Stimulated activated CD4-positive, alpha-beta T cell treated with anti-CD3 and anti-CD28 coated beads, Interleukin-12 subunit alpha, Interleukin-12 subunit beta, amount 100 ng/mL, for 48 hours (primary cell): ENCODE data around the gene SLC6A6.

Experiments
- DNase-seq, 3 donors: peaks; one replicate each; pipeline ENCODE4 v3.0.0-alpha.2; 2020; ENCODE audit warnings: low read depth in 2 of 3, low spot score in 1 of 3

Gene SLC6A6

GRCh38 chr3:14464521-14464920 lies 62.1 kb downstream of the SLC6A6 start:
- no peak for DNase-seq

GRCh38 chr3:14465425-14465824 lies 63.0 kb downstream of the SLC6A6 start:
- DNase-seq: no peak

DNA sequence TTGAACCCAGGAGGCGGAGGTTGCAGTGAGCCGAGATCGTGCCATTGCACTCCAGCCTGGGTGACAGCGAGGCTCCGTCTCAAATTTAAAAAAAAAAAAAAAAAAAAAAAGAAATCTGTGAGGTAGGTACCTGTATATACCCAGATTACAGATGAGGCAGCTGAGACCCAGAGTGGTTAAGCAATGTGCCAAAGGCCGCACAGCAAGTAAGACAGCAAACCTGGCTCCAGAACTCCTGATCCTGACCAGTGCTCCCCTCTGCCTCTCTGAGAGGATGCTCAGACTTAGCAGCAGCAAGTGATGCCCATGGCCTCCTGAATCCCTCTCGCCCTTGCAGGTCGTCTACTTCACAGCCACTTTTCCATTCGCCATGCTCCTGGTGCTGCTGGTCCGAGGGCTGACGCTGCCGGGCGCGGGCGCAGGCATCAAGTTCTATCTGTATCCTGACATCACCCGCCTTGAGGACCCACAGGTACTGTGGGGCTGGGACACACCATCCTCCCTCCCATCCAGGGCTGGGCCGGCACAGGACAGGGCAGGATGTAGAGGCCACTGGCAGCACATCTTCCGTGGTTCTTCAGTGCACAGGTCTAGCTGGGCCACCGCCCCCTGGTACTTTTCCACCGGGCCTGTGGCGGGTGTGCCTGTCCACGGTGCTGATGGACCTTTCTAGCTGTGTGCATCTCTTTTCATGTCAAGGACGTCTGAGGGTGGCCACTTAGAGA lies 63.9 kb downstream of the SLC6A6 start:
- DNase-seq: no peak

DNA sequence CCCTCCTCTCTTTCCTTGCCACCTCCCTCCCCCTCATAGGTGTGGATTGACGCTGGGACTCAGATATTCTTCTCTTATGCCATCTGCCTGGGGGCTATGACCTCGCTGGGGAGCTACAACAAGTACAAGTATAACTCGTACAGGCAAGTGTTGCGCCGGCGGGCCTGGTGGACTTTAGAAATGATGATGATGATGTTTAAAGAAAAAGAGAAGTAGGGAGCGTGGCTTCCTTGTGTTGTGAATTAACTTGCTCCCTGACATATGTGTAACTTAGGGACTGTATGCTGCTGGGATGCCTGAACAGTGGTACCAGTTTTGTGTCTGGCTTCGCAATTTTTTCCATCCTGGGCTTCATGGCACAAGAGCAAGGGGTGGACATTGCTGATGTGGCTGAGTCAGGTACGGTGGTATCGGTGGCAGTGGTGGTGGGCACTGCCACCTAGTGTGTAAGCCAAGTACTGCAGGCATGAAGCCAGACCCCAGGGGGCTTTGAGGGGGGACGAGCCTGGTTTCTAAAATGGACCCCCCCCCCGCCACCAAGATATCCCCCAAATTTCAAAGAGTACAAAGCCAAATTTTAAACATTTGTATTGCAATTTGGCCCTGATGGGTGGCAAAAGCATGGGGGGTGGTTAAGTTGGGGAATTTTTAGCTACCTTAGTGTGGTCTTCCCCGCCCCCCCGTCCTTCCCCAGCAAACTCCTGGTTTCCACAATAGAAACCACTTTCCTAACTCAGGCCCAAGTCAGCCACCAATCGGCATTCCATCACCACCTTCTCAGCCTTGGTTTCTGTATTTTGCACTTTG lies 65.6 kb downstream of the SLC6A6 start:
- peak in 1 of 3 donors; percentile 8 for DNase-seq

DNA sequence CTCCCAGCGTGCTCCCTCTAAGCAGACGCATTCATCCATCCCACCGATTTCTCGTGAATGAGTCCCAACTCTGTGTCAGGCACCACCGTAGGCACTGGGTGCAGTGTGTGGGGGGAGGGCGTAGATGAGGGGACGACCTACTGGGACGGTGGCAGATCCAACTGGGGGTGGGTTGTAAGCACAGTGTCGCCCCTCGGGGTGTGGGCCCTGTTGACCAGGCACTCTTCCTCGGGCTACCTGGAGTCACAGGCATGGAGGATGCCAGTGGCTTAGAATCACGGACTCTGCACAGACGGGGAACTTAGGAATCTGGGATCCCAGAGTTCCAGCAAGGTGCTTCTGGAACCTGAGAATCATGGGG lies 66.2 kb downstream of the SLC6A6 start:
- no peak for DNase-seq

- DNase-seq: no peak
These were observed 68.1 kb downstream of the SLC6A6 start for GRCh38 chr3:14470461-14470860.

DNA sequence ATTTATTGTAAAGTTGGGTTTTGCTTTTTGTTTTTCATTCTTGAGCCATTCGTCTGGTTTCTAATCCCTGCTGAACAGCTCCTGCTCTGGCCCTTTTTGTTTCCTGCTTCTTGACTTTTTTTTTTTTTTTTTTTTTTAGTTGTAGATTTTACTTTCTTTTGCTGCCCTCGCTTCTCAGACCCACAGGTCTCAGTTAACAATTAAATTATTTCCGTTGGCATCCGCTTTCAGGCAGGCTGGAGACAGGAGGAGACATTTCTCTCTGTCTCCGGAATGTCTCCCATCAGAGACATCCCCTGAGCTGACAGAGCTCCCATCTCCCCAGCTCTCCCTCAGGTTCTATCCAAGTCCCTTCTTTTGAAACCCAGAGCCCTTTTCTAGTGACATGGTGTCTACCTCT lies 68.6 kb downstream of the SLC6A6 start:
- no peak for DNase-seq

DNA sequence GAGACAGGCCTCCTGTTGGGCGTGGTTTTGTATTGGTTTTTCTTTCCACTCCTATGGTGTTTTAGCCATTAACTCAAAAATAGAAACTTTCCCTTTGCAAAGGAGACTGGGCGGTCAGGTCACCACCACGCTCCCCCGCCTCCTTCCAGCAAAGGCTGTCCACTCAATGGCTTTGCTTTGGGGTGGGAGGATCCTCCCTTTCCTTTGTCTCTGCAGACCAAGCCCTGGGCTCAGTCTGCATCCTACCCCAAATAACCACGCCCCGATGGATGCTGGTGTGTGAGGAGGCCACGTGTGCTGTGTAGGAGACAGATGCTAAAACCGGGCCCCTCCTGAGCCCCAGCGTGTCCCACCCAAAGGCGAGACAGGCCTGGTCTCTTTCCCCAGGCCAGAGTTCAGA lies 69.3 kb downstream of the SLC6A6 start:
- DNase-seq: no peak

GRCh38 chr3:14472471-14473351 lies 70.3 kb downstream of the SLC6A6 start:
- no peak for DNase-seq

- DNase-seq: no peak
These were observed 71.0 kb downstream of the SLC6A6 start for GRCh38 chr3:14473411-14473891.

GRCh38 chr3:14474363-14475081 lies 72.1 kb downstream of the SLC6A6 start:
- DNase-seq: no peak

DNA sequence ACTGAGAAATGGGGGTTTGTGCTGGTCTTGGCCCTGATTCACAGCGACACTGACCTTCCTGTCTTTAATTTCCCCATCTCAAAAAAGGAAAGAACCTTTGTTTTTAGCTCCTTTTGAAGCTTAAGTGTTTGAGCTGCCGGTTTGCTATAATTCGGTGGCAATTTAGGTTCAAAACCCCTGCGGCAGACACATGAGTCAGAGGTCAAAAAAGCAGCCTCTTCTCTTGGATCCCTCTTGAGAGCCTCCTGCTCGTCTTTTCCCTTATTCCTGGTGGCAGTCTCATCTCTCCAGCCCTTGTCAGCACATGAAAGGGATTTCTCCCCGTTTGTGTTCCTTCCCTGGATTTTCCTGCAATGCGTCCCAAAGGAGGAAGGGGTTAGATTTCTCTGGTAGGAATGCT lies 73.2 kb downstream of the SLC6A6 start:
- DNase-seq: no peak

DNA sequence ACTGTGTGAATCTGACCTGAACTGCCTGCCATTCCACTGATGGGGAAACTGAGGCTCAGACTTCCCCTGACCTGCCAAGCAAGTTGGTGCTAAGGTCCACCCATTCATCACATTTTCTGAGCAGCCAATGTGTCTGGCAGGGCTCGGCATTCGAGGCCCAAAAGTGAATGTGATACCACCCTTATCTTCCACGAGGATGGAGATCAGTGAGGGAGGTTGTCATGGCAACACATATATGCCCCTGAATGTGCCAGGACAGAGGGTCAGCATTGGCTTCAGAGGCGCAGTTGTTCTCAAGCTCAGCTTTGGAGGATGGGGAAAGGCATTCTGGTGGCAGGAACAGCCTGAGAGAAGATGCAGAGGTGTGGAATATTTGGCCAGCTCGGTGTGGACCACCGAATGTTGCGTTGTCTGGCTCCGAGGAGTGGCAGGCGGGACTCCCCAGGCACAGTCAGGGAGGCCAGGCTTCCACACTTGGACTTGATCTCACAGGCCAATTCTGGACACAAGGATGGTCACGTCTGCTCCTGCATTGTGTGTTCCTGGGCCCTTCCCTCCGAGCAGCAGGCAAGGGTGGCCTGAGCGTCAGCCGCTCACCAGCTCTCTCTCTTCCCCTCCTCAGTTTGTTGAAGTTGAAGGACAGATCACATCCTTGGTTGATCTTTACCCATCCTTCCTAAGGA lies 74.3 kb downstream of the SLC6A6 start:
- no peak for DNase-seq

- no peak for DNase-seq
These were observed 75.0 kb downstream of the SLC6A6 start for GRCh38 chr3:14477311-14477935.

DNA sequence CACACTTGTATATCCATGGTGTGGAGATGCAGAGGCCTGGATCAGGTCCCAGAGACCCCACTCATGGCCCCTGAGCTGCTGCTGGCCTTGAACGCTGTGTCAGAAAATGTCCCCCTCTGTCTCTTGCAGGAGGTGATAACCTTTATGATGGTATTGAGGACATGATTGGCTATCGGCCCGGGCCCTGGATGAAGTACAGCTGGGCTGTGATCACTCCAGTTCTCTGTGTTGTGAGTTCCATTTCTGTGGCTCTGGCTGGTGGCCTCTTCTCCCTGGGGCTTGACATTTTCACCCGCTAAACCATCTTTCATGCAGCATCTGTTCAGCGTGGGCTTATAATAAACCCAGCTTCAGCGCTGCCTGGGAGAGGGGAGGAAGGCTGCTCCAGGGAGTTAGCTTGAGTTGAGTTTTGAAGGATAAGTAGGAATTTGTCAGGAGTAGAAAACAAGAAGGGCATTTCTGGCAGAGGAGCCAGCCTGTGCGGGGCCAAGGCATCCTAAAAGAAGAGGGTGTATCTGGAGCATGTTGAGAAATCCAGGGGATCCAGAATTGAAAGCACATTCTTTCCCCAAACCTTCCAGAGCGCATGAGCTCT lies 76.6 kb downstream of the SLC6A6 start:
- DNase-seq: no peak

GRCh38 chr3:14479591-14479990 lies 77.2 kb downstream of the SLC6A6 start:
- no peak for DNase-seq

DNA sequence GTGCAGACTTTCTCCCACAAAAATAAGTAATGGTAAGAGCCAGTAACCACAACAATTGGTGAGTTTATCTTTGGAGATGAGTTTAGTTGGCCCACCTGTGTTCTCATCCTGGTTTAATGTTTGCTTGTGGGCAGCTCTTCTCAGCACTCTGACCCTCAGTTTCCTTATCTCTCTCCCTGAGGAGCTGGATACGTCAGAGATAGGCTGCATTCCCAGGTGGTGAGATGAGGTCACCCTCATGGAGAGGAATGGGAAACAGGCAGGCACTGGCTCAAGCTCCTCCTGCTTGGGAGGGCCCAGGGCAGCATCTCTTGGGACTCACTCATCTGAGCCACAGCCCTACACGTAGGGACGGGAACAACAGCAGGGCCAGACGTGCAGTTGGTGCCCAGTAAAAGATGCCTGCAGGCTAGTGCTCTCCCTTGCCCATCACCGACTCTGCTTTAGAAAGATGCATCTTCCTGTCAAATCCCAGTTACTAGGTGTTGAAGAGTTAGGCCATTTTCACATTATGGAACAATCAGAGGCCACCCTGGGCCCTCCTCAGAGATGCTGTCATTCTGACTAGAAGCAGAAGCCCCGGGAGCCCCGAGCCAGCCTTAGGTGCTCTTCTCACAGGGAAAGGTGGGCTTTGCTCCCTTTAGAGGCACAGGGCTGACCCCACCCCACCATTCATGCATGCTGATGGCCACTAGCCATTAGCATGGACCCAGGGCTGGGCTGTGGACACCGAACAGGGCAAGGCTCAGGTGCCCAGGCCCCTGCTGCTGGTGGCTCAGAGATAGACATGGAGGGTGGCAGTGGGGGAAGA lies 78.0 kb downstream of the SLC6A6 start:
- no peak for DNase-seq

- no peak for DNase-seq
These were observed 78.7 kb downstream of the SLC6A6 start for GRCh38 chr3:14481018-14481645.
